HG03097 (cell line): ENCODE results near the gene PARP14.

Experiments used
- ATAC-seq: cut with Tn5 transposase; IDR thresholded peaks from one replicate; pipeline ENCODE4 v1.9.1; 2021; ENCODE audit not compliant: unreplicated experiment, low FRiP score

PARP14 gene

DNA sequence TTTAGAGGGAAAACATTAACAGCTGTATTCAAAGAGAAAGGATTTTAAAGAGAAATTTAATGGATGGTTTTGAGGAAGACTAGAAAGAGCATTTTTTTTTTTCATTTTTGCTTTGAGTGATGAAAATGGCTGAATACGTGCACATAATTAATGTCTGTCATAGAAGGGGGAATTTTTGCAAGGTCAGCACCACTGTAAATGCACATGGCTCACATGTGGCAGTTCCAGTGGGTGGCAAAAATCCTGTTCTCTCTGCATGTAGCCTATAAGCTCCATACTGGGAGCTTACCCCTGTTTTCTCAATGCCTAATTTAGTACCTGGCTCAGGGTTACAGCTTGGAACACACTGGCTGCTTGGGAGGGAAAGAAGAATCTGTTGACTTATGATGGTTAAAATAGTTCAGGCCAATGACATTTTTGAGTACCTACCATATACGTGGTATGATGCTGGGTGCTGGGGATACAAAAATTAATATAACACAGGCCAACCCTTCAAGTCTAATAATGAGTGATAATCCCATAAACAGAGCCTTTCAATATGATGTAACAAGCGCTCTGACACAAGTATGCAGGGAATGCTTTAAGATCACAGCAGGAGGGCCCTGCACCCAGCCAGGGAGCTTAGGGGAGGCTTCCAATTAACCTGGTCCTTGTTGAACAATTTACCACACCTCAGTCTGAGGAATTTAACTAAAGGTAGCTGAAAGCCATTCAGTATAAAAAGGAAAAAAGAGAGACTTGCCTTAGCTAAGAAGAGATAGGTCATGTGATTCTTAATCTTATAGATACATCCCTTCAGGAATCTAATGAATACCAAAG is 80.0 kb downstream of the PARP14 start:
- ATAC-seq: no peak

GRCh38 chr3:122766430-122766829 is 85.8 kb downstream of the PARP14 start:
- no peak for ATAC-seq

GRCh38 chr3:122767540-122768372 is 87.1 kb downstream of the PARP14 start:
- ATAC-seq: no peak

DNA sequence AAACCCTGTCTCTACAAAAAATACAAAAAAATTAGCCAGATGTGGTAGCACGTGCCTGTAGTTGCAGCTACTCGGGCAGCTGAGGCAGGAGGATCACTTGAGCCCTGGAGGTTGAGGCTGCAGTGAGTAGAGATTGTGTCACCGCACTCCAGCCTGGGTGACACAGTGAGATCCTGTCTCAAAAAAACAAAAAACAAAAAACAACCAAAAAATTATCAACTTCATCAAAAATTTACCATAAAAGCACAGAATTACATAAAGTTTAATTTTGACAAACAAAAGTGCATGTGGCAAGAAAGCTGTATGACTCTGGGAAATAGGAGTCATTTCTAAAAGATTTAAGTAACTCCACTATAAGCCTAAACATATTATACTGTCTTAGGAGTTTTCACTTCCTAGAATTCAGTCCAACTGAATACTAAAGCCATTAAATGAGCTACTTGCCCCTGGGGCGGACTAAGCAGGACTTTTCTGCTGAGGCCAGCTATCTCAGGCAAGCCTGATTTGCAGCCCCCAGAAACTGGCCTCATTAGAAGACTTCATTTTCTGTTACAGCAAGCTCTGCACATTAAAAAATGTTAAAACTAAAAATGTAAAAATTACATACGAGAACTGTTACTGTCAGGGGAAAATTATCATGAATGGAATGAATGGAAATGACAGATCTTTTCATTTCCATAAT is 90.0 kb downstream of the PARP14 start:
- ATAC-seq: no peak

DNA sequence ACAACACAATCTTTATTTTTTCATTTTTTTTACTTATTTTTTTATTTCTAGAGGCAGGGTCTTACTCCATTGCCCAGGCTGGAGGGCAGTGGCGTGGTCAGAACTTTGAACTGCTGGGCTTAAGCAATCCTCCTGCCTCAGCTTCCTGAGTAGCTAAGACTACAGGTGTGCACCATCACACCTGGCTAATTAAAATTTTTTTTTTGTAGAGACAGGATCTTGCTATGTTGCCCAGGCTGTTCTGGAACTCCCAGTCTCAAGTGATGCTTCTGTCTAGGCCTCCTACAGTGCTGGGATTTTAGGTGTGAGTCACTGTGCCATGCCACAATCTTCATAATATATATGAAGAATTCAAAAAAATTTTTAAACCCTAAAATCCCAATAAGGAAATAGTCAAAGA is 92.2 kb downstream of the PARP14 start:
- ATAC-seq: no peak

DNA sequence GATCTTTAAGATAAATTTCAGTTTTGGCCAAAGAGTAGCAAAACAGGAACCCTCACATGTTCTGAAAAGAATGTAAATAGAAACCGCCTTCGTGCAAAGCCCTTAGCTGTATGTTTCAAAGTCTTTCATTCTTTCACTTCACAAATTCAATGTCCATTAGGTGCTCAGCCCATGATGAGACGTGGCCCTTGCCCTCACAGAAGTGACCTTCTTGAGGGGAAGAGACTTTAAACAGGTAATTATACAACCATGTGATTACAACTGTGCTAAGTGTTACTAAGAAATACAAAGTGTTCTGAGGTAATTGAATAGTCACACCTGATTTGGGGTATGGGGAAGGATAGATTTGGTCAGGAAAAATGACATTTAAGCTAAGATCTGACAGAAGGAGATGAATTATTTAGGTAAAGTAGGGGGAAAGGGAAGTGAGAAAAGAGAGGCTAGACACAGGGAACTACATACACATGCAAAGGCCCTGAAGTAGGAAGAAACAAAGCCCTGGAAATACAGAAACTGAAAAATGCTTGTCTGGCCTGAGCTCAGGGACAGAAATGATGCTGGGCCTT is 93.4 kb downstream of the PARP14 start:
- ATAC-seq: peak; percentile 65

DNA sequence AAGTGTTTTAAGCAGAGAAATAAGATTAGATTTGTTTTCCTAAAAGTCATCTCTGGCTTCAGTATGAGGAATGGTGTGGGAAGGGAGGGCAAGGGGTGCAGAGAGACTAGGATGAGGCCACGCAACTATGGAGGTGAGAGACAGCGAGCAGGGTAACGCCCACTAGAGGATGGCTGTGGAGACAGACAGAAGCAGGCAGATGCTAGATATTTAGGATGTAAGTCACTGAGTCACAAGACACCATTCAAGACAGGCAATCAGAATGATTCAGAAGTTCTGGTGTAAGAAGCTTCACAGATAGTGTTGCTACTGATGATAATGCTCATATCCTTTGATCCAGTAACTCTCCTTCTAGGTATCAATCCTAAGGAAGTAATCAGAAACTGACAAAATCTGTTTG is 93.9 kb downstream of the PARP14 start:
- ATAC-seq: no peak

DNA sequence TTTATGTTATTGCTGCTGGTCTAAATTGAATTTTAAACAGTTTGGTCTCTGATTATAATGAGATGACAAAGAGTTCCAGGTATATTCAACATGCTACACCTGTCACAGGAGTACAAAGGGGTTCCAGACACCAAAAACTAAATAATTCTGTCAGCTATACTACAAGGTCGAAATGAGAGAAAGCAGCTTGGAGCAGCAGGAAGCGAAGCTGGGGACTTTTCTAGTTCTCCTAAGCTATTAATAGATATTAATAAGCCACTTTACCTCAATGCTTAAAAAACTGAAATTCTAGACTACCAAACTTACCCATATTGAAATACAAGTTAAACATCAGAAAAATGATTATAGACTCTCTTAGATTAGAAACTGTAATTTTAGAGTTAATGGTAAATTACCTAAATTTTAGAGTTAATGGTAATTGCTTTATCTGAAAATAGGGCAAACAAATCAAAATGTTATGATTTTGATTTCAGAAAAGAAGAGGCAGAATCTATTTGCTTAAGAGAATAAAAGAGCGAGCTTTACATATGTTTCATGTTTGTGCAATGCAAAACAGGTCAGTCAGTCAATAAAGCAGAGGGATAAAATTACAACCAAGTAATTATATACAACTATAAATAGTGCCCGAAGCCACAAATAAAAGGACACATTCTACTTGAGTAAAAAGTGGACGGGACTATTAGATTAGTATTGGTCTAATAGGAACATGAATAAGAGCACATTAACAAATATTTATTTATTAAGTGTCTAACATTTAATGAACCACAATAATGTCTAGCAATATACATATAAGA is 96.2 kb downstream of the PARP14 start:
- no peak for ATAC-seq

DNA sequence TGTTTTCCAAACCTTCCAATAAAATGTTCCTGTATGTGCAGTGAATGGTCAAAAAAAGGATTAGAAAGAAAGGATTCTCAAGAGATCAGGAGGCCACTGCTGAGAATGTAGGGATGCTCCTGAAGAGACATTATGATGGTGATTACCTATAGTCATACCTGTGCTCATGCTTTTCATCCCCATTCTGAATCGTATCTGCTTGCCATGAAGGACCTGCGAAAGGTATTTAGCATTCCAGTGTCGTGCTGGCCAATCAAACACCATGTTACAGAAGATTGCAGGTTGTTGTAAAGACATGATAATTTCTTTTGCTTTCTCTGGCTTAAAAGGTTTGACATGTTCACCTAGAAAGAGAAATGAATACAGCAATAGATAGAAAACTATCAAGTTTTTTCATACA is 96.9 kb downstream of the PARP14 start:
- ATAC-seq: no peak
